HepG2 (cell line): Measurements from ENCODE around the gene MXRA7. TPM values are rescaled to one million over a fixed set of nuclear protein-coding genes. Genes with fewer than 3 reads are reported as not detected.
A peak's percentile ranks its signal among the peaks of the same experiment; 100 is the strongest.

ENCODE experiments used
- ATAC-seq: fragments of 200-7000 bp; cut with Tn5 transposase; 3 replicates; pipeline ENCODE4 v1.9.1; 2020; ENCODE audit warnings: mild to moderate bottlenecking, moderate library complexity
- BruUV-seq: library from RNA; stranded (reverse); fragments of 400-500 nt; replicated peaks from 2 replicates; lab custom pipeline; 2021; lab: Mats Ljungman, UMichigan
- CTCF ChIA-PET: fragments of 300-600 bp; formaldehyde crosslinking; extraction: SDS; loops from one replicate; lab custom pipeline; 2021; ENCODE audit warnings: low total read pairs, inconsistent platforms, low intra/inter-chr PET ratio; lab: Yijun Ruan, JAX
- POLR2A ChIA-PET: fragments of 350-600 bp; sonication (Branson Sonifier 250); formaldehyde crosslinking; loops from one replicate; lab custom pipeline; 2020; ENCODE audit warnings: antibody characterized with exemption, inconsistent platforms; lab: Yijun Ruan, JAX
- DNase-seq: peaks from one replicate; pipeline ENCODE4 v3.0.0-alpha.2; 2015; ENCODE audit warnings: low spot score
- FAIRE-seq: peaks from 3 replicates; lab custom pipeline; 2011; peaks lifted over from hg19 to GRCh38; lab: Jason Lieb, UNC
- H2AFZ ChIP-seq: one replicate; pipeline ENCODE4 v1.6.1; 2011; ENCODE audit warnings: low read length, inconsistent platforms
- H3K27ac ChIP-seq: fragments of 300-600 bp; 3 replicates; pipeline ENCODE4 v1.8.0; 2011; ENCODE audit warnings: mixed run types, mild to moderate bottlenecking, mixed read lengths, low read length, inconsistent platforms; ENCODE audit not compliant: insufficient read depth; ENCODE audit errors: extremely low read length
- H3K27me3 ChIP-seq, 2 experiments: fragments of 200-600 bp in 1 of 2; 2 replicates in 1 of 2; 3 replicates in 1 of 2; pipeline versions ENCODE4 v1.6.0 to v1.8.0; 2011; ENCODE audit warnings: low read length in 2 of 2, mild to moderate bottlenecking in 2 of 2, moderate library complexity in 2 of 2, inconsistent platforms in 1 of 2; ENCODE audit not compliant: insufficient read depth in 2 of 2, control insufficient read depth in 1 of 2
- H3K36me3 ChIP-seq, 2 experiments: fragments of 200-600 bp in 1 of 2; replicated peaks in 1 of 2; 2 replicates in 1 of 2; 3 replicates in 1 of 2; pipeline versions ENCODE4 v1.5.1 to v1.8.0; 2011; ENCODE audit warnings: low read length in 2 of 2, inconsistent platforms in 1 of 2; ENCODE audit not compliant: insufficient read depth in 2 of 2, control insufficient read depth in 1 of 2
- H3K4me1 ChIP-seq: 2 replicates; pipeline ENCODE4 v1.5.1; 2012; ENCODE audit warnings: low read length, inconsistent platforms; ENCODE audit not compliant: insufficient read depth
- H3K4me2 ChIP-seq: 2 replicates; pipeline ENCODE4 v1.6.0; 2011; ENCODE audit warnings: low read depth, low read length, inconsistent platforms
- H3K4me3 ChIP-seq, 3 experiments: fragments of 200-600 bp in 1 of 3; sonication (generic), shearing (Covaris generic) in 1 of 3; replicated peaks in 1 of 3; 2 replicates each; pipeline ENCODE4 v1.5.1; 2011 to 2016; ENCODE audit warnings: low read length in 3 of 3, inconsistent platforms in 2 of 3, low read depth in 2 of 3, mild to moderate bottlenecking in 2 of 3, control low read depth in 1 of 3, mixed read lengths in 1 of 3; ENCODE audit not compliant: insufficient read depth in 1 of 3
- H3K79me2 ChIP-seq: one replicate; pipeline ENCODE4 v1.6.1; 2011; ENCODE audit warnings: low read length, inconsistent platforms; ENCODE audit not compliant: insufficient read depth
- H3K9ac ChIP-seq: 2 replicates; pipeline ENCODE4 v1.6.0; 2011; ENCODE audit warnings: mild to moderate bottlenecking, low read depth, low read length, inconsistent platforms; ENCODE audit not compliant: insufficient read depth
- H3K9me3 ChIP-seq: 2 replicates; pipeline ENCODE4 v1.5.1; 2012; ENCODE audit warnings: mild to moderate bottlenecking, low read length
- H4K20me1 ChIP-seq: 2 replicates; pipeline ENCODE4 v1.6.0; 2011; ENCODE audit warnings: inconsistent platforms, mild to moderate bottlenecking, low read length, moderate library complexity; ENCODE audit not compliant: insufficient read depth
- FOSL2 ChIP-seq: sonication (generic); formaldehyde crosslinking; IDR thresholded peaks from 2 replicates; pipeline ENCODE4 v1.4.0; 2020; ENCODE audit warnings: missing genetic modification reagents
- FOXP1 ChIP-seq, 2 experiments: fragments of 450-650 bp in 1 of 2; IDR thresholded peaks; 2 replicates each; pipeline ENCODE4 v1.6.1; 2017 to 2018; ENCODE audit warnings: antibody characterized with exemption in 1 of 2
- IKZF1 ChIP-seq: fragments of 450-650 bp; IDR thresholded peaks from 2 replicates; pipeline ENCODE4 v1.7.1; 2016
- JUND ChIP-seq: sonication (generic); formaldehyde crosslinking; IDR thresholded peaks from 2 replicates; pipeline ENCODE4 v1.8.0; 2022; ENCODE audit warnings: mild to moderate bottlenecking, missing genetic modification reagents
- KAT8 ChIP-seq: IDR thresholded peaks from 2 replicates; pipeline ENCODE4 v1.6.1; 2016; ENCODE audit warnings: missing genetic modification reagents, missing compliant biosample characterization
- MAFG ChIP-seq: sonication (generic); formaldehyde crosslinking; IDR thresholded peaks from 2 replicates; pipeline ENCODE4 v1.5.1; 2020; ENCODE audit warnings: mild to moderate bottlenecking, missing genetic modification reagents
- MIER2 ChIP-seq: IDR thresholded peaks from 2 replicates; pipeline ENCODE4 v1.6.1; 2016; ENCODE audit warnings: missing biosample characterization, missing genetic modification reagents
- NFKBIZ ChIP-seq: IDR thresholded peaks from 2 replicates; pipeline ENCODE4 v1.6.1; 2018; ENCODE audit warnings: missing genetic modification reagents, missing compliant biosample characterization
- TMF1 ChIP-seq: sonication (generic); formaldehyde crosslinking; IDR thresholded peaks from 2 replicates; pipeline ENCODE4 v1.8.1; 2022; ENCODE audit warnings: low read depth, missing genetic modification reagents
- TOE1 ChIP-seq: sonication (generic); formaldehyde crosslinking; IDR thresholded peaks from 2 replicates; pipeline ENCODE4 v1.4.0; 2020; ENCODE audit warnings: mild to moderate bottlenecking, missing genetic modification reagents
- ZKSCAN8 ChIP-seq: IDR thresholded peaks from 2 replicates; pipeline ENCODE4 v1.6.1; 2016; ENCODE audit warnings: borderline replicate concordance, missing genetic modification reagents, missing compliant biosample characterization
- ZNF547 ChIP-seq: sonication (generic); formaldehyde crosslinking; IDR thresholded peaks from 2 replicates; pipeline ENCODE4 v1.5.1; 2020; ENCODE audit warnings: mild to moderate bottlenecking, missing genetic modification reagents
- ZNF768 ChIP-seq: sonication (generic); formaldehyde crosslinking; IDR thresholded peaks from 2 replicates; pipeline ENCODE4 v1.4.0; 2020; ENCODE audit warnings: missing genetic modification reagents
- WGBS: methylation state at CpG from one replicate; pipeline ENCODE4 v1.1.6; 2017; ENCODE audit warnings: low lambda C conversion rate; 5-methylcytosine and 5-hydroxymethylcytosine counted together
- in situ Hi-C: cut with HindIII; loops from 2 replicates; pipeline ENCODE4 v1.10.0; 2017; ENCODE audit warnings: low pct_unique_long_range_greater_than_20kb; ENCODE audit not compliant: extremely low pct_ligation_motif_present
- intact Hi-C: fragments of 100-400 bp; cut with micrococcal nuclease; formaldehyde crosslinking; loops from one replicate; pipeline ENCODE4 v1.10.0; 2022; ENCODE audit not compliant: unreplicated experiment
- polyA plus RNA-seq, 8 experiments: library from polyadenylated mRNA; depleted of rRNA in 3 of 8; stranded (reverse) in 7 of 8; unstranded in 1 of 8; fragments of >200 nt; fragmentation: Illumina TruSeq in 4 of 8; extraction: Trizol in 4 of 8; gene quantifications; 2 replicates each; pipeline versions ENCODE4 v1.2.1 to v1.2.3, GENCODE V29; 2011 to 2016; ENCODE audit warnings: low read depth in 4 of 8, missing spikeins in 1 of 8, mixed read lengths in 1 of 8; ENCODE audit not compliant: insufficient read depth in 1 of 8
- total RNA-seq, 5 experiments: library from RNA; depleted of rRNA; stranded (reverse); fragments of >200 nt; fragmentation: Illumina TruSeq; extraction: Trizol; gene quantifications; 2 replicates each; pipeline ENCODE4 v1.2.3, GENCODE V29; 2016; ENCODE audit warnings: low read depth in 1 of 5
- TF ChIP-seq, protein P1 (sequence below): sonication (generic); formaldehyde crosslinking; IDR thresholded peaks from 2 replicates; pipeline ENCODE4 v1.4.0; 2020; ENCODE audit warnings: missing genetic modification reagents, borderline replicate concordance
- TF ChIP-seq, protein P2 (sequence below): sonication (generic); formaldehyde crosslinking; IDR thresholded peaks from 2 replicates; pipeline ENCODE4 v1.9.0; 2021; ENCODE audit warnings: missing genetic modification reagents, mild to moderate bottlenecking, borderline replicate concordance

MXRA7 gene
- total and polyA plus RNA-seq, 2 of the 13 experiments (the other 11 are each of a cell fraction or from before 2014, with no cell fraction given) = 44.8 to 112 TPM

DNA sequence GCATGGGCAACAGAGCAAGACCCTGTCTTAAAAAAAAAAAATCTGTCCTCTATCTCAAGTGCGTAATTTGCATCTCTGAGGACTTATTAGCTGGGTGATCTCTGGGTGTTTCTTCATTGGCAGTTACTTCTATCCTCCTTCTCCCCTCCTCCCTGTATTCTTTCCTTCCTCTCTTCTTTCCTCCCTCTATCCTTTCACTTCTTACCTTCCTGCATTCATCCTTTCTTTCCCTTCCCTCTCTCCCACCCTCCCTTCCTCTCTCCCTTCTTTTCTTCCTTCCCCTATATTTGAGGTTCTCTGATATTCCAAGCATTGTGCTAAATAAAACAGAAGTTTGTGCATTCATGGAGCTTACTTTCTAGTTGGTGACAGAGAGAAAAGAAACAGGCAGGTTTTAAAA is 37.9 kb upstream of the MXRA7 start:
- no peak for ATAC-seq
- in situ Hi-C loops = no loop called here

DNA sequence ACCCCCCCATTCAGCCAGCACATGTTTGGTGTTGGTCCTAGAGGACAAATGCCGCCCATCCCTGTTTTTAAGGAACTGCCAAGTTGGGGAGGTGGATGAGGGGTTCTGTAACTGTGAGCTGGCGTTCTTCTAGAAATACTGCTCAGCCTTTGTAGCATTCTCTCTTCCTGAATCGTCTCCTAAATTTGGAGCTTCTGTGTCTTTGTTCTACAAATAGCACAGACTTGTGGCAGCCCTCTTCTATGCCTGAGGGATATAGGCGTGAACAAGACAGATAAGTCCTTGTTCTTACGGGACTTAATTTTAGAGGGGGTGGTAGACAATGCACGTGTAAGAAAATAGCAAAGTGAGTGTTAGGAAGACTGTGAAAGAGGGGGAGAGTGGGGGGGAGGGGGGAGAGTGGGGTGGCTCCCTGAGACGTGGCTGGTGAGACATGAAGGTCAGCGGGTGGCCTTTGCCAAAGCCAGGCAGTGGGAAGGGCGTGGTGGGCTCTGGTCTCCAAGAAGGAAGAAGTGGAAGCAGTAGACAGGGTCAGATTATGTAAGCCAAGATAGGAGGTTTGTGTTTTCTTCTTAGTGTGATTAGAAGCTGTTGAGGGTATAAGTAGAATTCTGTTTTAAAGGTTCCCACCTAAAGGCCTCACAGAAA is 37.1 kb upstream of the MXRA7 start:
- H3K36me3 ChIP-seq = peaks cover 11 to 35% of the 10 kb centered on the region in 2 experiments
- in situ Hi-C loops (no loop called here), intact Hi-C loops (no loop called here)
- FAIRE-seq (no peak), DNase-seq (no peak), ATAC-seq (no peak)
- no peaks in the 10 kb centered on the region for H3K27me3 ChIP-seq
- POLR2A ChIA-PET = no interaction called here
- no peak for TF ChIP-seq NFKBIZ
- TF ChIP-seq TMF1 (CRISPR knock-in tag) = no peak
- TF ChIP-seq JUND = no peak
- TF ChIP-seq ZNF768 (CRISPR knock-in tag) = no peak
- TF ChIP-seq KAT8 (CRISPR knock-in tag) = no peak
- TF ChIP-seq FOSL2 (CRISPR knock-in tag) = no peak
- no peak for TF ChIP-seq TOE1 (CRISPR knock-in tag)
- no peak for TF ChIP-seq MIER2 (CRISPR knock-in tag)
- TF ChIP-seq, protein P1, sequence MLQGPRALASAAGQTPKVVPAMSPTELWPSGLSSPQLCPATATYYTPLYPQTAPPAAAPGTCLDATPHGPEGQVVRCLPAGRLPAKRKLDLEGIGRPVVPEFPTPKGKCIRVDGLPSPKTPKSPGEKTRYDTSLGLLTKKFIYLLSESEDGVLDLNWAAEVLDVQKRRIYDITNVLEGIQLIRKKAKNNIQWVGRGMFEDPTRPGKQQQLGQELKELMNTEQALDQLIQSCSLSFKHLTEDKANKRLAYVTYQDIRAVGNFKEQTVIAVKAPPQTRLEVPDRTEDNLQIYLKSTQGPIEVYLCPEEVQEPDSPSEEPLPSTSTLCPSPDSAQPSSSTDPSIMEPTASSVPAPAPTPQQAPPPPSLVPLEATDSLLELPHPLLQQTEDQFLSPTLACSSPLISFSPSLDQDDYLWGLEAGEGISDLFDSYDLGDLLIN = no peak
- no peak for TF ChIP-seq MAFG (CRISPR knock-in tag)
- TF ChIP-seq ZNF547 (CRISPR knock-in tag) = no peak
- TF ChIP-seq FOXP1 (IDR thresholded peaks at IDR 0.05) = no peak
- no peak for TF ChIP-seq FOXP1 (CRISPR knock-in tag; IDR thresholded peaks at IDR 0.05)
- TF ChIP-seq, protein P2, sequence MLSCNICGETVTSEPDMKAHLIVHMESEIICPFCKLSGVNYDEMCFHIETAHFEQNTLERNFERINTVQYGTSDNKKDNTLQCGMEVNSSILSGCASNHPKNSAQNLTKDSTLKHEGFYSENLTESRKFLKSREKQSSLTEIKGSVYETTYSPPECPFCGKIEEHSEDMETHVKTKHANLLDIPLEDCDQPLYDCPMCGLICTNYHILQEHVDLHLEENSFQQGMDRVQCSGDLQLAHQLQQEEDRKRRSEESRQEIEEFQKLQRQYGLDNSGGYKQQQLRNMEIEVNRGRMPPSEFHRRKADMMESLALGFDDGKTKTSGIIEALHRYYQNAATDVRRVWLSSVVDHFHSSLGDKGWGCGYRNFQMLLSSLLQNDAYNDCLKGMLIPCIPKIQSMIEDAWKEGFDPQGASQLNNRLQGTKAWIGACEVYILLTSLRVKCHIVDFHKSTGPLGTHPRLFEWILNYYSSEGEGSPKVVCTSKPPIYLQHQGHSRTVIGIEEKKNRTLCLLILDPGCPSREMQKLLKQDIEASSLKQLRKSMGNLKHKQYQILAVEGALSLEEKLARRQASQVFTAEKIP (CRISPR knock-in tag) = no peak
- no peak overlapping the region for H3K4me2 ChIP-seq
- no peaks in the 10 kb centered on the region for H3K9me3 ChIP-seq
- no peaks in the 10 kb centered on the region for H3K79me2 ChIP-seq
- H3K27ac ChIP-seq = no peak overlapping the region
- H3K4me3 ChIP-seq = no peak overlapping the region
- H4K20me1 ChIP-seq = no peaks in the 10 kb centered on the region
- 96% methylated on average over 9 of the region's 9 CpGs for WGBS
- CTCF ChIA-PET = no interaction called here
- H3K4me1 ChIP-seq = no peaks in the 10 kb centered on the region
- no peak overlapping the region for H2AFZ ChIP-seq
- no TSS peak for BruUV-seq
- H3K9ac ChIP-seq = no peak overlapping the region

More for the DNA sequence above, 37.9 kb upstream of the MXRA7 start:
- H2AFZ ChIP-seq = no peak overlapping the region
- no TSS peak for BruUV-seq
- FAIRE-seq (no peak), DNase-seq (no peak)
- H3K4me1 ChIP-seq = no peaks in the 10 kb centered on the region
- H3K27ac ChIP-seq = no peak overlapping the region
- no peaks in the 10 kb centered on the region for H3K79me2 ChIP-seq
- intact Hi-C loops = no loop called here
- H3K4me3 ChIP-seq = no peak overlapping the region
- no peaks in the 10 kb centered on the region for H3K27me3 ChIP-seq
- POLR2A ChIA-PET = no interaction called here
- 100% methylated on average over 1 of the region's 1 CpG for WGBS
- H4K20me1 ChIP-seq = no peaks in the 10 kb centered on the region
- no peaks in the 10 kb centered on the region for H3K9me3 ChIP-seq
- TF ChIP-seq IKZF1 (peak; percentile 65; the same call in 1 of the 2 replicates), ZKSCAN8 (CRISPR knock-in tag) (no peak)
- TF ChIP-seq, all 625 proteins: peak for 1
- no peak overlapping the region for H3K9ac ChIP-seq
- peaks cover 11 to 35% of the 10 kb centered on the region in 2 experiments for H3K36me3 ChIP-seq
- CTCF ChIA-PET = no interaction called here
- no peak overlapping the region for H3K4me2 ChIP-seq
